Karpas-422 (cell line): ENCODE measurements around the gene USP20. TPM values are rescaled to one million over a fixed set of nuclear protein-coding genes. Genes with fewer than 3 reads are reported as not detected.

ENCODE experiments used
- DNase-seq: peaks from one replicate; pipeline ENCODE4 v3.0.0-alpha.2; 2015
- H2AFZ ChIP-seq: fragments of 200-600 bp; sonication (generic); 2 replicates; pipeline ENCODE4 v1.6.1; 2014; ENCODE audit warnings: antibody characterized with exemption, low read length, mixed read lengths
- H3K27ac ChIP-seq: fragments of 200-600 bp; sonication (generic); 2 replicates; pipeline ENCODE4 v1.5.1; 2014; ENCODE audit warnings: mild to moderate bottlenecking, low read length, moderate library complexity
- H3K27me3 ChIP-seq: fragments of 200-600 bp; sonication (generic); 2 replicates; pipeline ENCODE4 v1.6.1; 2014; ENCODE audit warnings: low read length, mixed read lengths
- H3K36me3 ChIP-seq: fragments of 200-600 bp; sonication (generic); 2 replicates; pipeline ENCODE4 v1.6.1; 2014; ENCODE audit warnings: low read length, mixed read lengths; ENCODE audit not compliant: insufficient read depth
- H3K4me1 ChIP-seq: fragments of 200-600 bp; sonication (generic); 2 replicates; pipeline ENCODE4 v1.6.1; 2014; ENCODE audit warnings: mild to moderate bottlenecking, low read length, mixed read lengths
- H3K4me2 ChIP-seq: fragments of 200-600 bp; sonication (generic); 2 replicates; pipeline ENCODE4 v1.6.1; 2014; ENCODE audit warnings: low read length, low read depth, mild to moderate bottlenecking; ENCODE audit not compliant: poor library complexity, severe bottlenecking
- H3K4me3 ChIP-seq: fragments of 200-600 bp; sonication (generic); 2 replicates; pipeline ENCODE4 v1.5.1; 2014; ENCODE audit warnings: mild to moderate bottlenecking, antibody characterized with exemption, low read length, mixed read lengths
- H3K79me2 ChIP-seq: fragments of 200-600 bp; sonication (generic); 2 replicates; pipeline ENCODE4 v1.6.1; 2014; ENCODE audit warnings: mild to moderate bottlenecking, low read length, mixed read lengths
- H3K9ac ChIP-seq: fragments of 200-600 bp; sonication (generic); 2 replicates; pipeline ENCODE4 v1.6.0; 2014; ENCODE audit warnings: low read length
- H3K9me2 ChIP-seq: fragments of 200-600 bp; sonication (generic), shearing (Covaris generic); replicated peaks from 2 replicates; pipeline ENCODE4 v1.6.0; 2014; ENCODE audit warnings: mild to moderate bottlenecking, low read length, moderate library complexity; ENCODE audit not compliant: insufficient read depth
- H3K9me3 ChIP-seq: fragments of 300-700, 200-600 bp; sonication (generic); 2 replicates; pipeline ENCODE4 v1.6.1; 2014; ENCODE audit warnings: low read length, mixed read lengths
- H4K20me1 ChIP-seq: fragments of 200-600 bp; sonication (generic); 2 replicates; pipeline ENCODE4 v1.6.1; 2014; ENCODE audit warnings: mild to moderate bottlenecking, antibody characterized with exemption, low read length, low read depth; ENCODE audit not compliant: insufficient read depth
- total RNA-seq: library from RNA; depleted of rRNA; stranded (reverse); fragments of >200 nt; shearing (Covaris generic); gene quantifications from 2 replicates; pipeline ENCODE4 v1.2.3, GENCODE V29; 2014; ENCODE audit warnings: low replicate concordance

Gene USP20
- total RNA-seq, 1 experiment from 2014 or later: 11.7 TPM

GRCh38 chr9:129852579-129852978 is 17.3 kb downstream of the USP20 start:
- H3K9ac ChIP-seq: no peak overlapping the region
- 0 out of 2 replicates have a peak, but pooled peaks cover 5% of the 10 kb centered on the region for H3K36me3 ChIP-seq
- H3K27me3 ChIP-seq: no peaks in the 10 kb centered on the region
- H2AFZ ChIP-seq: no peak overlapping the region
- no peaks in the 10 kb centered on the region for H4K20me1 ChIP-seq
- H3K9me2 ChIP-seq: no peaks in the 10 kb centered on the region
- no peaks in the 10 kb centered on the region for H3K4me1 ChIP-seq
- H3K4me3 ChIP-seq: no peak overlapping the region
- no peaks in the 10 kb centered on the region for H3K9me3 ChIP-seq
- H3K4me2 ChIP-seq: no peak overlapping the region
- no peaks in the 10 kb centered on the region for H3K79me2 ChIP-seq
- DNase-seq: no peak
- no peak overlapping the region for H3K27ac ChIP-seq

GRCh38 chr9:129853614-129854013 is 18.4 kb downstream of the USP20 start:
- H3K9me2 ChIP-seq: no peaks in the 10 kb centered on the region
- no peak overlapping the region for H3K9ac ChIP-seq
- no peak overlapping the region for H3K27ac ChIP-seq
- H3K4me1 ChIP-seq: no peaks in the 10 kb centered on the region
- no peak overlapping the region for H3K4me2 ChIP-seq
- H3K9me3 ChIP-seq: no peaks in the 10 kb centered on the region
- peaks cover 5% of the 10 kb centered on the region; the same call in 1 of the 2 replicates for H3K36me3 ChIP-seq
- H2AFZ ChIP-seq: no peak overlapping the region
- H4K20me1 ChIP-seq: no peaks in the 10 kb centered on the region
- H3K79me2 ChIP-seq: no peaks in the 10 kb centered on the region
- H3K27me3 ChIP-seq: no peaks in the 10 kb centered on the region
- no peak overlapping the region for H3K4me3 ChIP-seq
- no peak for DNase-seq

GRCh38 chr9:129854588-129855110 is 19.4 kb downstream of the USP20 start:
- H3K9me2 ChIP-seq: no peaks in the 10 kb centered on the region
- DNase-seq: no peak
- H3K9ac ChIP-seq: no peak overlapping the region
- H4K20me1 ChIP-seq: no peaks in the 10 kb centered on the region
- H3K27ac ChIP-seq: no peak overlapping the region
- H3K36me3 ChIP-seq: peaks cover 5% of the 10 kb centered on the region; the same call in 1 of the 2 replicates
- H3K4me2 ChIP-seq: no peak overlapping the region
- H3K4me3 ChIP-seq: no peak overlapping the region
- H3K27me3 ChIP-seq: no peaks in the 10 kb centered on the region
- no peaks in the 10 kb centered on the region for H3K79me2 ChIP-seq
- no peaks in the 10 kb centered on the region for H3K9me3 ChIP-seq
- no peak overlapping the region for H2AFZ ChIP-seq
- no peaks in the 10 kb centered on the region for H3K4me1 ChIP-seq

- H3K4me3 ChIP-seq: no peak overlapping the region
- no peak overlapping the region for H3K27ac ChIP-seq
- H4K20me1 ChIP-seq: no peaks in the 10 kb centered on the region
- H3K27me3 ChIP-seq: no peaks in the 10 kb centered on the region
- no peaks in the 10 kb centered on the region for H3K4me1 ChIP-seq
- H3K9me3 ChIP-seq: no peaks in the 10 kb centered on the region
- no peak overlapping the region for H3K9ac ChIP-seq
- no peak for DNase-seq
- no peak overlapping the region for H3K4me2 ChIP-seq
- no peaks in the 10 kb centered on the region for H3K79me2 ChIP-seq
- H3K36me3 ChIP-seq: peaks cover under 1% of the 10 kb centered on the region; the same call in 1 of the 2 replicates
- no peaks in the 10 kb centered on the region for H3K9me2 ChIP-seq
- no peak overlapping the region for H2AFZ ChIP-seq
Measured at GRCh38 chr9:129857207-129857606, 21.9 kb downstream of the USP20 start.

- Histone ChIP-seq H3K4me3 (no peak overlapping the region), H3K36me3 (no peaks in the 10 kb centered on the region; the same call in 1 of the 2 replicates), H3K9me3 (no peaks in the 10 kb centered on the region), H3K9ac (no peak overlapping the region), H3K4me1 (no peaks in the 10 kb centered on the region), H3K27ac (no peak overlapping the region), H3K27me3 (no peaks in the 10 kb centered on the region), H2AFZ (no peak overlapping the region), H3K4me2 (no peak overlapping the region), H4K20me1 (no peaks in the 10 kb centered on the region), H3K9me2 (no peaks in the 10 kb centered on the region), H3K79me2 (no peaks in the 10 kb centered on the region)
- DNase-seq: no peak
Measured at GRCh38 chr9:129858167-129858962, 23.1 kb downstream of the USP20 start.

- DNase-seq: no peak
- no peak overlapping the region for H3K9ac ChIP-seq
Measured at GRCh38 chr9:129860653-129861446, 25.6 kb downstream of the USP20 start.

GRCh38 chr9:129861447-129861827 is 26.2 kb downstream of the USP20 start:
- H3K9ac ChIP-seq: no peak overlapping the region
- H3K27me3 ChIP-seq: no peaks in the 10 kb centered on the region
- H3K27ac ChIP-seq: no peak overlapping the region
- peaks cover 15% of the 10 kb centered on the region for H3K4me1 ChIP-seq
- H3K79me2 ChIP-seq: no peaks in the 10 kb centered on the region
- H3K9me2 ChIP-seq: no peaks in the 10 kb centered on the region
- H2AFZ ChIP-seq: no peak overlapping the region
- no peaks in the 10 kb centered on the region for H4K20me1 ChIP-seq
- H3K4me3 ChIP-seq: no peak overlapping the region
- H3K36me3 ChIP-seq: no peaks in the 10 kb centered on the region; the same call in 1 of the 2 replicates
- no peak overlapping the region for H3K4me2 ChIP-seq
- DNase-seq: no peak
- no peaks in the 10 kb centered on the region for H3K9me3 ChIP-seq

More at GRCh38 chr9:129860653-129861446, 25.6 kb downstream of the USP20 start:
- Histone ChIP-seq H3K9me3 (no peaks in the 10 kb centered on the region), H3K27ac (no peak overlapping the region), H3K36me3 (no peaks in the 10 kb centered on the region; the same call in 1 of the 2 replicates), H3K9me2 (no peaks in the 10 kb centered on the region), H3K4me1 (peaks cover 12% of the 10 kb centered on the region), H2AFZ (no peak overlapping the region), H3K27me3 (no peaks in the 10 kb centered on the region), H3K4me3 (no peak overlapping the region), H3K4me2 (no peak overlapping the region), H3K79me2 (no peaks in the 10 kb centered on the region), H4K20me1 (no peaks in the 10 kb centered on the region)
